Stimulated activated CD8-positive, alpha-beta memory T cell treated with anti-CD3 and anti-CD28 coated beads, Interleukin-4, amount 100 ng/mL, for 1 hour (primary cell): Measurements from ENCODE around the gene NYNRIN.
"Not testable (repeated sequence)": the region's sequence is repeated elsewhere in the genome, so short reads cannot be mapped to it uniquely, and the experiment has no call there.

Experiments
- DNase-seq, 2 donors: peaks; one replicate each; pipeline ENCODE4 v3.0.0-alpha.2; 2020; ENCODE audit warnings: low read depth in 2 of 2, low spot score in 1 of 2

Gene NYNRIN

DNA sequence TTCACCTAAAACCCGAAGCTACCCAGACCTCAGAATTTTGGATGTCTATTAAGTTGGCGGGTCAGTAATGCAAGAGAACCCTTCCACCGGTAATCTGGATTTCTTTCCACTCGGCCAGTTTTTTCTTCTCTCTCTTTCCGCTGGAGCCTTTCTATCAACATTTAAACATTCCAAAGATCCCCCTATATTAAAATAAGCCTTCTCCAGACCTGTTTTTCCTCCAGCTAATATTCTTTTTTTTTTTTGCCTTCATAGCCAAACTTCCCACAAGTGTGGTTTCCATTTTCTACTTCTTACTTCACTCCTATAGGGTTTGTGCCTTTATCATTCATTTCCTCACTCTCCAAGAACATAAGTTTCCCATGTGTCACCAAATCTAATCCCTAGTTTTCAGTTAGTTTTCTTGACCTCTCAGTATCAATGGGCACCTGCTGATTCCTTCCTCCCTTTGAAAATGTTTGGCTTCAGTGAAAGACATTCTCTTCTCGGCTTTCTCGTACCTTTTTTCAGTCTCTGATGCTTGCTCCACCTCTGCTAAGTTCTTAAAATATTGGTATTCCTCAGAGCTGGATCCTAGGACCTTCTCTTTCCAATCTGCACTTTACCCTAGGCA, 44.4 kb downstream of the NYNRIN start:
- DNase-seq, result no peak

DNA sequence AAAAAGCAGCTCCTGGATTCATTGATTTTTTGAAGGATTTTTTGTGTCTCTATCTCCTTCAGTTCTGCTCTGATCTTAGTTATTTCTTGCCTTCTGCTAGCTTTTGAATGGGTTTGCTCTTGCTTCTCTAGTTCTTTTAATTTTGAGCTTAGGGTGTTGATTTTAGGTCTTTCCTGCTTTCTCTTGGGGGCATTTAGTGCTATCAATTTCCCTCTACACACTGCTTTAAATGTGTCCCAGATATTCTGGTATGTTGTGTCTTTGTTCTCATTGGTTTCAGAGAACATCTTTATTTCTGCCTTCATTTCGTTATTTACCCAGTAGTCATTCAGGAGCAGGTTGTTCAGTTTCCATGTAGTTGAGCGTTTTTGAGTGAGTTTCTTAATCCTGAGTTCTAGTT, 52.0 kb downstream of the NYNRIN start:
- not testable (repeated sequence) for DNase-seq

DNA sequence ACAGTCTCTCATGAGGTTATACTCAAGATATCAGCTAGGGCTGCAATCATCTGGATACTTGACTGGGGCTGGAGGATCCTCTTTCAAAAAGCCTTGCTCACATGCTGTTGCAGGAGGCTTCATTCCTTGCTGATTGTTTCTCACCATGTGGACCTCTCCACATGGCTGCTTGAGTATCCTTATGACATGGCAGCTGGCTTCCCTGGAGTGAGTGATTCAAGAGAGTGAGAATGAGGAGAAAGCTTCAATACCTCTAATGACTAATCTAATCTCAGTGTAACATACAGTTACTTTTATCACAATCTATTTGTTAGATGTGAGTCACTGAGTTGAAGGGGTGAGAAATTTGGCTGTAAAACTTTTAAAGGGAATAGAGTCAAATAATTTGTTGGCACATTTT, 58.2 kb downstream of the NYNRIN start:
- no peak for DNase-seq

DNA sequence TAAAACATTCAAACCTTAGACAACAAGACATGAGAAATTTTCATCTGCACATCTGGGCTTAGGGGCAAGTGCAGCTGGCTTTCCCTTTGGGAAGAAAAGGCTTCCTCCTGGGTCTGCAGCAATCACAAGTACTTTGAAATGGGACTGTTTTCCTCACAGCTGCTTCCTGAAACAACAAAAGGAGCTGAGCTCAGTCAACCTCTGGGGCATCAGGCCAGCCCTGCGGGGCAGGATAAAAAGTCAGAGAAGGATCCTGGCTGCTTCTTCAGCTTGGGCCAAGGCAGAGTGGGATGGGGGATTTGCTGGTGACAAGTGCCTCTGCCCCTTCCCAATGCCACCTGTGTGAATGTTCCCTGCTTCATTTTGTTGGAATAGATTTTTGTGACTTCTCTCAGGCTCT, 59.9 kb downstream of the NYNRIN start:
- DNase-seq, result no peak

DNA sequence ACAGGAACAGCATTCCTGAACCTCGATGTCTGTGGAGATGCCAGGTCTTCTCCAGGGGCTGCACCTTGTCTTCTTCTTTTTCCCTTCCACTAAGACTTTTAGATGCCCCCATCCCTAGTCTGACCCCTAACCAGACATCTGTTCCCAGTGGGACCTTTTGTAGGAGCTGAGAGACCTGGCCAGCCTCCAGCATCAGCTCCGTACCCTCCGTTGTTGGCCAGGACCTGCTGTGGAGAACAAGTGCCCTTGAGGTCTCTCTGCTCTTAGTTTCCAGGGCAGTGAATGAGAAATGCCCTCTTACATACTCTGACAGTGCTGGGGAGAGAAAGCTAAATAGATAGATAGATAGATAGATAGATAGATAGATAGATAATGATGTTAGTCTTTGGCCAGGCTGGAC, 60.5 kb downstream of the NYNRIN start:
- no peak for DNase-seq

DNA sequence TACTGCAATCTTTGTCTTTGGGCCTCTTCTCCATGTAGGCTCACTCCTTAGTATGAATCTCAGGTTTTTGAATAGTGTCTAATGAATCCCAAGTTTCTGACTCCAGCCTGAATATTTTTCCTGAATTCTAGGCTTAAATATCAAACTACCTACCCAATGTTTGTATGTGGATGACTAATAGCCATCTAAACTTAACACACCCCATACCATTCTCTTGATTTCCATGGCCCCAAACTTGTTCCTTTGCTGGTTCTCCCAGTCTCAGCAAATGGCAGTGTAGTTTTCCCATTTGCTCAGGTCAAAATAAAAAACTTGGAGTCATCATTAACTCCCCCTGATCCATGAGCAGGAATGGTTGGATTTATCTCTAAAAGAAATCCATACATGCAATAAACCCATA, 62.5 kb downstream of the NYNRIN start:
- DNase-seq, result no peak

DNA sequence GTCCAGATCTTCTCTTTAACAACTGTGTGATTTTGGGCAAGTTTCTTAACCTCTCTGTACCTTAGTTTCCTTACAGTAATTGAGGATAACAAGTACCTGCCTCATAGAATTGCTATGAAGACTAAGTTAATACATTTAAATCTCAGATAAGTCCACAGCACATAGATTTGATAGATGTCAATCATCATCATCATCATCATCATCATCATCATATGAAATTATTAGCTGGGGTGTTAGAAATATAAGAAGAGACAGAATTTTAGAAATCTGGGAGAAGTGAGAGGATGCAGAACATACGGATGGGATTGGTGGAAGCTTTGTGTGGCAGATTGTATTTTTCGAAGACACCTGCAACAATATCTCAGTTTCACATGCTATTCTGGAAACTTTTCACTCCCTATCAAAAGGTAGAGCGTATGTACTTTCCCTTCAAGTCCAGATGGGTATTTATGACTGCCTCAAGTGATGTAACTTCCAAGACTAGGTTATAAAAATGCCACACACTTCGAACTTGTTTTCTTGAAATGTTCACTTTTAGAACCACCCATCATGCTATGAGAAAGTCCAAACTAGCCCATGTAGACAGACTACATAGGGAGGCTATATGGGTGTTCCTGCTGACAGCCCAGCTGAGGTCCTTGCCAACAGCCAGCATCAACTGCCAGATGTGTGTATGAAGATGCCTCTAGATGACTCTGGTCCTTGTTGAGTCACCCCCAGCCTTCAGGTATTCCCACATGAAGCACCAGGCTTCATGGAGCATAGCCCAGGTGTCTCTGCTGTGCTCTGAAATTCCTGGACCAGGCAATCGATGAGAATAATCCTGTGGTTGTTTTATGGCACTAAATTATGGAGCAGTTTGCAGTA, 64.4 kb downstream of the NYNRIN start:
- no peak for DNase-seq

DNA sequence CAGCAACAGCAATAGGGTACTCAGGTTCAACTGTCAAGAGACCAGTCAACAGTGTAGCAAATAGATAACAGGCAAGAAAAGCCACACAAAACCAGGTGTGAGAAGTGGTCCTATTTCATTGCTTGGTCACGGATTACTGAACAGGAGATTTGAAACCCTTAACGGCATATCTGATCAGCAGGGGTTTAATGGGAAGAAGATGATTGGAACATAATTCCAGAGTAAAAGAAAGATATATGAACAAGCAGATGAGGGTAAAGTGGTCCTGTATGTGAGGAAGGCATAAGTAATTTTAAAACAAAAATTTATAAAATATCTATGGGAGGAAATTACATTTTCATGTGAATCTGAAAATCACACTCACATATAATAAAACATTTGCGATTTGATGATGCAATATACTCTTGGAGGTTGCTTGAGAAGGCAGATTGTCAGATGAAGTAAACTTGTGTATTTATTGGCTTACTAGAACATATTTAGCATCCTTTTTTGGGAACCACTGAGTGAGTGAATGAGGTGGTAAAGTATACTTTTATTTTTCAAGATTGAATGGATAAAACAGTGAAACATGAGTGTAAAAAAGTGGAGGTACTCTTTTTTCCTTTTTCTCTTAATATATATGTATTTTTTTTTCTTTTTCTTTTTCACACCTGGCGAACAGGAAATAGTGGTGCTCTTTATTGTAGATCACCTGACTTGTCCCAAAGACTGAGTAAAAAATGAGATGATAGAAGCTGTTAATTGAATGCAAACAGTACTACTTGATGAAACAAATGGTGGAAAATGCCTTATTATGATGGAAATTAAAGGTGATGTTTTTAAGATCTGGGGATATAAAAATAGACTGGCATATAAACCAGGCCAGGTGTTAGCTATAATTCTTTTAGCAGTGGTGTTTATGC, 65.3 kb downstream of the NYNRIN start:
- no peak for DNase-seq

DNA sequence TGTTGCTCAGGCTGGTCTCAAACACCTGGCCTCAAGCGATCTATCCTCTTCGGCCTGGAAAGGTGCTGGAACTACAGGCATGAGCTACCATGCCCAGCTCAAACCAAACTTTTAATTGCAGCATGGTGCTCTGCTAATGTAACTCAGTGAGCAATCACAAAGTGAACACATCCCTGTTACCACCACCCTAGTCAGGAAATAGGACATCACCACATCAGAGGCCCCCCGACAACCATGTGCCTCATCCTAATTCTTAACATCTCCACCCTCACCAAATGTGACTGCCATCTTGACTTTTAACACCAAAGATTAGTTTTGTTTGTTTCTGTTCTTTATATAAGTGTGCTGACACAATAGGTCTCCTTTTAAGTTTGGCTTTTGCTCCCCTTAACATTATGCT, 66.6 kb downstream of the NYNRIN start:
- DNase-seq, result no peak

DNA sequence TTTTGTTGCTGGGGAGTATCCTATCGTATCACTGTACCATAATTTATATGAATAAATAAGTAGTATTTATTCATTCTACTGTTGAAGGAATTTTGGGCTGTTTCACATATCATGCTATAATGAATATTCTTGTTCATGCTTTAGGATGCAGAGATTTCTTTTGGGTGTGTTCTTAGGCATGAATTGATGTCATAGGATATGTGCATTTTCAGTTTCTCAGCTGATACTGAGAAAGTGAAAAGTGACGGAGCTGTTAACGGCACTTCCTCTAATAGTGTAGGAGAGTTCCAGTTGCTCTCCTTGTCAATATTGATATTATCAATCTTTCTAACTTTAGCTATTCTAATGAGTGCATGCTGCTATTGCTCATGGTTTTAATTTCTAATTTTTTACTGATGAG, 67.0 kb downstream of the NYNRIN start:
- DNase-seq, result no peak
